ENCODE results near the gene MYH6.

- TF ChIP-seq POLR2AphosphoS5 (IDR thresholded peaks at IDR 0.05), result no peak
- no peak for TF ChIP-seq CTCF (IDR thresholded peaks at IDR 0.05)
- TF ChIP-seq EP300 (IDR thresholded peaks at IDR 0.05), result no peak
- no peak for TF ChIP-seq POLR2A (IDR thresholded peaks at IDR 0.05)
Measured at GRCh38 chr14:23351681-23352505, 56.2 kb downstream of the MYH6 start.

Data from sigmoid colon (tissue), 4 donors.